Chondrocyte (in vitro differentiated cells): Measurements from ENCODE around the gene BNC2. TPM values are rescaled to one million over a fixed set of nuclear protein-coding genes. Genes with fewer than 3 reads are reported as not detected.

ENCODE experiments used
- DNase-seq: peaks from one replicate; pipeline ENCODE4 v3.0.0; 2021; ENCODE audit warnings: mixed read lengths, low spot score
- H3K27ac Mint-ChIP-seq: one replicate; pipeline ENCODE4 v1.8.0; 2021; ENCODE audit warnings: mild to moderate bottlenecking, moderate library complexity, mixed read lengths; ENCODE audit not compliant: unreplicated experiment
- H3K27me3 Mint-ChIP-seq: 2 replicates; pipeline ENCODE4 v1.8.0; 2021; ENCODE audit warnings: low read depth, mixed read lengths
- H3K36me3 Mint-ChIP-seq: 2 replicates; pipeline ENCODE4 v1.8.0; 2021; ENCODE audit warnings: low read depth, mixed read lengths
- H3K4me1 Mint-ChIP-seq: 2 replicates; pipeline ENCODE4 v1.8.0; 2021; ENCODE audit warnings: low read depth, mild to moderate bottlenecking, mixed read lengths
- H3K4me3 Mint-ChIP-seq: one replicate; pipeline ENCODE4 v1.8.0; 2021; ENCODE audit warnings: mild to moderate bottlenecking, moderate library complexity, mixed read lengths; ENCODE audit not compliant: unreplicated experiment
- H3K9me3 Mint-ChIP-seq: 2 replicates; pipeline ENCODE4 v1.8.0; 2021; ENCODE audit warnings: low read depth, mixed read lengths
- total RNA-seq: library from RNA; stranded (reverse); gene quantifications from 3 replicates; pipeline ENCODE4 v1.2.1, GENCODE V29; 2021
- TF ChIP-seq, protein P1 (sequence below): fragments of 200-600 bp; sonication (generic); IDR thresholded peaks from 2 replicates; pipeline ENCODE4 v1.5.0; 2021; ENCODE audit warnings: antibody characterized with exemption, mild to moderate bottlenecking, moderate library complexity

Gene BNC2
- total RNA-seq, 1 donor from 2014 or later: 17.8 TPM

GRCh38 chr9:16683326-16683725, 187.1 kb downstream of the BNC2 start:
- Mint-ChIP-seq H3K36me3 (no peaks in the 10 kb centered on the region), H3K9me3 (no peaks in the 10 kb centered on the region), H3K4me3 (no peak overlapping the region), H3K27ac (peak overlapping the region; percentile 29), H3K4me1 (peaks cover 62% of the 10 kb centered on the region), H3K27me3 (no peaks in the 10 kb centered on the region)
- TF ChIP-seq, protein P1, sequence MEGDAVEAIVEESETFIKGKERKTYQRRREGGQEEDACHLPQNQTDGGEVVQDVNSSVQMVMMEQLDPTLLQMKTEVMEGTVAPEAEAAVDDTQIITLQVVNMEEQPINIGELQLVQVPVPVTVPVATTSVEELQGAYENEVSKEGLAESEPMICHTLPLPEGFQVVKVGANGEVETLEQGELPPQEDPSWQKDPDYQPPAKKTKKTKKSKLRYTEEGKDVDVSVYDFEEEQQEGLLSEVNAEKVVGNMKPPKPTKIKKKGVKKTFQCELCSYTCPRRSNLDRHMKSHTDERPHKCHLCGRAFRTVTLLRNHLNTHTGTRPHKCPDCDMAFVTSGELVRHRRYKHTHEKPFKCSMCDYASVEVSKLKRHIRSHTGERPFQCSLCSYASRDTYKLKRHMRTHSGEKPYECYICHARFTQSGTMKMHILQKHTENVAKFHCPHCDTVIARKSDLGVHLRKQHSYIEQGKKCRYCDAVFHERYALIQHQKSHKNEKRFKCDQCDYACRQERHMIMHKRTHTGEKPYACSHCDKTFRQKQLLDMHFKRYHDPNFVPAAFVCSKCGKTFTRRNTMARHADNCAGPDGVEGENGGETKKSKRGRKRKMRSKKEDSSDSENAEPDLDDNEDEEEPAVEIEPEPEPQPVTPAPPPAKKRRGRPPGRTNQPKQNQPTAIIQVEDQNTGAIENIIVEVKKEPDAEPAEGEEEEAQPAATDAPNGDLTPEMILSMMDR: no peak
- DNase-seq: no peak

- H3K27me3 Mint-ChIP-seq: no peaks in the 10 kb centered on the region
- no peak overlapping the region for H3K27ac Mint-ChIP-seq
- TF ChIP-seq, protein P1: no peak
- no peak for DNase-seq
- H3K36me3 Mint-ChIP-seq: no peaks in the 10 kb centered on the region
- H3K4me3 Mint-ChIP-seq: no peak overlapping the region
- H3K4me1 Mint-ChIP-seq: peaks cover 53% of the 10 kb centered on the region
- H3K9me3 Mint-ChIP-seq: no peaks in the 10 kb centered on the region
These were observed 188.2 kb downstream of the BNC2 start for GRCh38 chr9:16682273-16682672.

GRCh38 chr9:16681652-16681987, 188.8 kb downstream of the BNC2 start:
- Mint-ChIP-seq H3K9me3 (no peaks in the 10 kb centered on the region), H3K4me3 (no peak overlapping the region), H3K4me1 (peaks cover 51% of the 10 kb centered on the region), H3K27me3 (no peaks in the 10 kb centered on the region), H3K36me3 (no peaks in the 10 kb centered on the region), H3K27ac (peak overlapping the region; percentile 19)
- DNase-seq: no peak
- TF ChIP-seq, protein P1: no peak

GRCh38 chr9:16680975-16681651, 189.4 kb downstream of the BNC2 start:
- no peak for DNase-seq
- no peaks in the 10 kb centered on the region for H3K9me3 Mint-ChIP-seq
- H3K36me3 Mint-ChIP-seq: no peaks in the 10 kb centered on the region
- no peak overlapping the region for H3K4me3 Mint-ChIP-seq
- H3K4me1 Mint-ChIP-seq: peaks cover 51% of the 10 kb centered on the region
- no peaks in the 10 kb centered on the region for H3K27me3 Mint-ChIP-seq
- TF ChIP-seq, protein P1: no peak
- no peak overlapping the region for H3K27ac Mint-ChIP-seq

GRCh38 chr9:16680541-16680940, 189.9 kb downstream of the BNC2 start:
- Mint-ChIP-seq H3K27ac (no peak overlapping the region), H3K4me1 (peaks cover 51% of the 10 kb centered on the region), H3K27me3 (no peaks in the 10 kb centered on the region), H3K4me3 (no peak overlapping the region), H3K36me3 (no peaks in the 10 kb centered on the region), H3K9me3 (no peaks in the 10 kb centered on the region)
- DNase-seq: no peak
- TF ChIP-seq, protein P1: no peak
